ENCODE results near the gene RMND1. TPM values are rescaled to one million over a fixed set of nuclear protein-coding genes. Genes with fewer than 3 reads are reported as not detected.

Gene RMND1
- total and polyA plus RNA-seq, 2 of the 13 experiments (the other 11 are each of a cell fraction or from before 2014, with no cell fraction given): 34.0 to 72.5 TPM

GRCh38 chr6:151390851-151391470 is 61.0 kb downstream of the RMND1 start (continued):
- TF ChIP-seq, protein P1, sequence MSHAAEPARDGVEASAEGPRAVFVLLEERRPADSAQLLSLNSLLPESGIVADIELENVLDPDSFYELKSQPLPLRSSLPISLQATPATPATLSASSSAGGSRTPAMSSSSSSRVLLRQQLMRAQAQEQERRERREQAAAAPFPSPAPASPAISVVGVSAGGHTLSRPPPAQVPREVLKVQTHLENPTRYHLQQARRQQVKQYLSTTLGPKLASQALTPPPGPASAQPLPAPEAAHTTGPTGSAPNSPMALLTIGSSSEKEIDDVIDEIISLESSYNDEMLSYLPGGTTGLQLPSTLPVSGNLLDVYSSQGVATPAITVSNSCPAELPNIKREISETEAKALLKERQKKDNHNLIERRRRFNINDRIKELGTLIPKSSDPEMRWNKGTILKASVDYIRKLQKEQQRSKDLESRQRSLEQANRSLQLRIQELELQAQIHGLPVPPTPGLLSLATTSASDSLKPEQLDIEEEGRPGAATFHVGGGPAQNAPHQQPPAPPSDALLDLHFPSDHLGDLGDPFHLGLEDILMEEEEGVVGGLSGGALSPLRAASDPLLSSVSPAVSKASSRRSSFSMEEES (CRISPR knock-in tag; IDR thresholded peaks at IDR 0.05): no peak
- TF ChIP-seq, protein P2, sequence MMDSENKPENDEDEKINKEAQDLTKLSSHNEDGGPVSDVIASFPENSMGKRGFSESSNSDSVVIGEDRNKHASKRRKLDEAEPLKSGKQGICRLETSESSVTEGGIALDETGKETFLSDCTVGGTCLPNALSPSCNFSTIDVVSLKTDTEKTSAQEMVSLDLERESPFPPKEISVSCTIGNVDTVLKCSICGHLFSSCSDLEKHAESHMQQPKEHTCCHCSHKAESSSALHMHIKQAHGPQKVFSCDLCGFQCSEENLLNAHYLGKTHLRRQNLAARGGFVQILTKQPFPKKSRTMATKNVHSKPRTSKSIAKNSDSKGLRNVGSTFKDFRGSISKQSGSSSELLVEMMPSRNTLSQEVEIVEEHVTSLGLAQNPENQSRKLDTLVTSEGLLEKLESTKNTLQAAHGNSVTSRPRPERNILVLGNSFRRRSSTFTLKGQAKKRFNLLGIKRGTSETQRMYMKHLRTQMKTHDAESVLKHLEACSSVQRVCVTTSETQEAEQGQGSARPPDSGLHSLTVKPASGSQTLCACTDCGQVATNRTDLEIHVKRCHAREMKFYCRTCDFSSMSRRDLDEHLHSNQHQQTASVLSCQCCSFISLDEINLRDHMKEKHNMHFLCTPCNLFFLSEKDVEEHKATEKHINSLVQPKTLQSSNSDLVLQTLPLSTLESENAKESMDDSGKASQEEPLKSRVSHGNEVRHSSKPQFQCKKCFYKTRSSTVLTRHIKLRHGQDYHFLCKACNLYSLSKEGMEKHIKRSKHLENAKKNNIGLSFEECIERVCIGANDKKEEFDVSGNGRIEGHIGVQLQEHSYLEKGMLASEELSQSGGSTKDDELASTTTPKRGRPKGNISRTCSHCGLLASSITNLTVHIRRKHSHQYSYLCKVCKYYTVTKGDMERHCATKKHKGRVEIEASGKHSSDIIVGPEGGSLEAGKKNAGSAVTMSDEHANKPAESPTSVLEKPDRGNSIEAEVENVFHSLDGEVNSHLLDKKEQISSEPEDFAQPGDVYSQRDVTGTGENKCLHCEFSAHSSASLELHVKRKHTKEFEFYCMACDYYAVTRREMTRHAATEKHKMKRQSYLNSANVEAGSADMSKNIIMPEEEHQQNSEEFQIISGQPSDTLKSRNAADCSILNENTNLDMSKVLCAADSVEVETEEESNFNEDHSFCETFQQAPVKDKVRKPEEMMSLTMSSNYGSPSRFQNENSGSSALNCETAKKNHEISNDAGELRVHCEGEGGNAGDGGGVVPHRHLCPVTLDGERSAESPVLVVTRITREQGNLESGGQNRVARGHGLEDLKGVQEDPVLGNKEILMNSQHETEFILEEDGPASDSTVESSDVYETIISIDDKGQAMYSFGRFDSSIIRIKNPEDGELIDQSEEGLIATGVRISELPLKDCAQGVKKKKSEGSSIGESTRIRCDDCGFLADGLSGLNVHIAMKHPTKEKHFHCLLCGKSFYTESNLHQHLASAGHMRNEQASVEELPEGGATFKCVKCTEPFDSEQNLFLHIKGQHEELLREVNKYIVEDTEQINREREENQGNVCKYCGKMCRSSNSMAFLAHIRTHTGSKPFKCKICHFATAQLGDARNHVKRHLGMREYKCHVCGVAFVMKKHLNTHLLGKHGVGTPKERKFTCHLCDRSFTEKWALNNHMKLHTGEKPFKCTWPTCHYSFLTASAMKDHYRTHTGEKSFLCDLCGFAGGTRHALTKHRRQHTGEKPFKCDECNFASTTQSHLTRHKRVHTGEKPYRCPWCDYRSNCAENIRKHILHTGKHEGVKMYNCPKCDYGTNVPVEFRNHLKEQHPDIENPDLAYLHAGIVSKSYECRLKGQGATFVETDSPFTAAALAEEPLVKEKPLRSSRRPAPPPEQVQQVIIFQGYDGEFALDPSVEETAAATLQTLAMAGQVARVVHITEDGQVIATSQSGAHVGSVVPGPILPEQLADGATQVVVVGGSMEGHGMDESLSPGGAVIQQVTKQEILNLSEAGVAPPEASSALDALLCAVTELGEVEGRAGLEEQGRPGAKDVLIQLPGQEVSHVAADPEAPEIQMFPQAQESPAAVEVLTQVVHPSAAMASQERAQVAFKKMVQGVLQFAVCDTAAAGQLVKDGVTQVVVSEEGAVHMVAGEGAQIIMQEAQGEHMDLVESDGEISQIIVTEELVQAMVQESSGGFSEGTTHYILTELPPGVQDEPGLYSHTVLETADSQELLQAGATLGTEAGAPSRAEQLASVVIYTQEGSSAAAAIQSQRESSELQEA (CRISPR knock-in tag; IDR thresholded peaks at IDR 0.05; ENCODE audit: not compliant biosample characterization): no peak
- TF ChIP-seq, protein P3, sequence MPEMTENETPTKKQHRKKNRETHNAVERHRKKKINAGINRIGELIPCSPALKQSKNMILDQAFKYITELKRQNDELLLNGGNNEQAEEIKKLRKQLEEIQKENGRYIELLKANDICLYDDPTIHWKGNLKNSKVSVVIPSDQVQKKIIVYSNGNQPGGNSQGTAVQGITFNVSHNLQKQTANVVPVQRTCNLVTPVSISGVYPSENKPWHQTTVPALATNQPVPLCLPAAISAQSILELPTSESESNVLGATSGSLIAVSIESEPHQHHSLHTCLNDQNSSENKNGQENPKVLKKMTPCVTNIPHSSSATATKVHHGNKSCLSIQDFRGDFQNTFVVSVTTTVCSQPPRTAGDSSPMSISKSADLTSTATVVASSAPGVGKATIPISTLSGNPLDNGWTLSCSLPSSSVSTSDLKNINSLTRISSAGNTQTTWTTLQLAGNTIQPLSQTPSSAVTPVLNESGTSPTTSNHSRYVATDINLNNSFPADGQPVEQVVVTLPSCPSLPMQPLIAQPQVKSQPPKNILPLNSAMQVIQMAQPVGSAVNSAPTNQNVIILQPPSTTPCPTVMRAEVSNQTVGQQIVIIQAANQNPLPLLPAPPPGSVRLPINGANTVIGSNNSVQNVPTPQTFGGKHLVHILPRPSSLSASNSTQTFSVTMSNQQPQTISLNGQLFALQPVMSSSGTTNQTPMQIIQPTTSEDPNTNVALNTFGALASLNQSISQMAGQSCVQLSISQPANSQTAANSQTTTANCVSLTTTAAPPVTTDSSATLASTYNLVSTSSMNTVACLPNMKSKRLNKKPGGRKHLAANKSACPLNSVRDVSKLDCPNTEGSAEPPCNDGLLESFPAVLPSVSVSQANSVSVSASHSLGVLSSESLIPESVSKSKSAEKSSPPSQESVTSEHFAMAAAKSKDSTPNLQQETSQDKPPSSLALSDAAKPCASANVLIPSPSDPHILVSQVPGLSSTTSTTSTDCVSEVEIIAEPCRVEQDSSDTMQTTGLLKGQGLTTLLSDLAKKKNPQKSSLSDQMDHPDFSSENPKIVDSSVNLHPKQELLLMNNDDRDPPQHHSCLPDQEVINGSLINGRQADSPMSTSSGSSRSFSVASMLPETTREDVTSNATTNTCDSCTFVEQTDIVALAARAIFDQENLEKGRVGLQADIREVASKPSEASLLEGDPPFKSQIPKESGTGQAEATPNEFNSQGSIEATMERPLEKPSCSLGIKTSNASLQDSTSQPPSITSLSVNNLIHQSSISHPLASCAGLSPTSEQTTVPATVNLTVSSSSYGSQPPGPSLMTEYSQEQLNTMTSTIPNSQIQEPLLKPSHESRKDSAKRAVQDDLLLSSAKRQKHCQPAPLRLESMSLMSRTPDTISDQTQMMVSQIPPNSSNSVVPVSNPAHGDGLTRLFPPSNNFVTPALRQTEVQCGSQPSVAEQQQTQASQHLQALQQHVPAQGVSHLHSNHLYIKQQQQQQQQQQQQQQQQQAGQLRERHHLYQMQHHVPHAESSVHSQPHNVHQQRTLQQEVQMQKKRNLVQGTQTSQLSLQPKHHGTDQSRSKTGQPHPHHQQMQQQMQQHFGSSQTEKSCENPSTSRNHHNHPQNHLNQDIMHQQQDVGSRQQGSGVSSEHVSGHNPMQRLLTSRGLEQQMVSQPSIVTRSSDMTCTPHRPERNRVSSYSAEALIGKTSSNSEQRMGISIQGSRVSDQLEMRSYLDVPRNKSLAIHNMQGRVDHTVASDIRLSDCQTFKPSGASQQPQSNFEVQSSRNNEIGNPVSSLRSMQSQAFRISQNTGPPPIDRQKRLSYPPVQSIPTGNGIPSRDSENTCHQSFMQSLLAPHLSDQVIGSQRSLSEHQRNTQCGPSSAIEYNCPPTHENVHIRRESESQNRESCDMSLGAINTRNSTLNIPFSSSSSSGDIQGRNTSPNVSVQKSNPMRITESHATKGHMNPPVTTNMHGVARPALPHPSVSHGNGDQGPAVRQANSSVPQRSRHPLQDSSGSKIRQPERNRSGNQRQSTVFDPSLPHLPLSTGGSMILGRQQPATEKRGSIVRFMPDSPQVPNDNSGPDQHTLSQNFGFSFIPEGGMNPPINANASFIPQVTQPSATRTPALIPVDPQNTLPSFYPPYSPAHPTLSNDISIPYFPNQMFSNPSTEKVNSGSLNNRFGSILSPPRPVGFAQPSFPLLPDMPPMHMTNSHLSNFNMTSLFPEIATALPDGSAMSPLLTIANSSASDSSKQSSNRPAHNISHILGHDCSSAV (CRISPR knock-in tag; IDR thresholded peaks at IDR 0.05; ENCODE audit: borderline replicate concordance): no peak
- TF ChIP-seq FLYWCH1 (CRISPR knock-in tag; IDR thresholded peaks at IDR 0.05): 0 out of 2 replicates have a peak, but pooled peaks have one; percentile 12
- TF ChIP-seq ZNF547 (CRISPR knock-in tag; IDR thresholded peaks at IDR 0.05): no peak; the same call in 1 of the 2 replicates
- TF ChIP-seq ZZZ3 (CRISPR knock-in tag; IDR thresholded peaks at IDR 0.05; ENCODE audit: borderline replicate concordance): no peak; the same call in 1 of the 2 replicates
- no peak for TF ChIP-seq ZNF282 (IDR thresholded peaks at IDR 0.05; ENCODE audit: partially characterized antibody)
- peak; percentile 34; the same call in 1 of the 2 replicates for TF ChIP-seq ZNF768 (CRISPR knock-in tag; IDR thresholded peaks at IDR 0.05)
- TF ChIP-seq ZNF260 (CRISPR knock-in tag; IDR thresholded peaks at IDR 0.05; ENCODE audit: borderline replicate concordance, low read depth): no peak
- TF ChIP-seq YEATS4 (CRISPR knock-in tag; IDR thresholded peaks at IDR 0.05; ENCODE audit: borderline replicate concordance): no peak

Measured in HepG2 (cell line).